B cell (primary cell): Measurements from ENCODE around the gene FSD1. TPM values are rescaled to one million over a fixed set of nuclear protein-coding genes. Genes with fewer than 3 reads are reported as not detected.

Experiments
- ATAC-seq: fragments of 200-7000 bp; cut with Tn5 transposase; one replicate; pipeline ENCODE4 v1.10.0; 2021; ENCODE audit warnings: low read depth, mild to moderate bottlenecking, moderate number of reproducible peaks, moderate library complexity
- CTCF ChIA-PET: fragments of 350-600 bp; sonication (Branson Sonifier 250); formaldehyde crosslinking; loops from one replicate; lab custom pipeline; 2021; ENCODE audit warnings: antibody characterized with exemption, inconsistent platforms; lab: Charles Lee
- POLR2A ChIA-PET: fragments of 350-600 bp; sonication (Branson Sonifier 250); formaldehyde crosslinking; loops from one replicate; lab custom pipeline; 2021; ENCODE audit warnings: antibody characterized with exemption; lab: Charles Lee
- DNase-seq: peaks from one replicate; pipeline ENCODE4 v3.0.0; 2013
- H2AFZ ChIP-seq: 2 replicates; pipeline ENCODE4 v1.6.1; 2012; ENCODE audit warnings: mild to moderate bottlenecking, low read depth, low read length; ENCODE audit not compliant: insufficient read depth, poor library complexity, severe bottlenecking
- H3K27ac ChIP-seq, 2 donors: 1 replicate in 1 of 2; 2 replicates in 1 of 2; pipeline ENCODE4 v1.5.1; 2012 to 2013; ENCODE audit warnings: low read length in 2 of 2, mild to moderate bottlenecking in 2 of 2, moderate library complexity in 1 of 2
- H3K27me3 ChIP-seq, 4 experiments: fragments of 200-600 bp in 1 of 4; sonication (generic) in 1 of 4; replicated peaks in 1 of 4; 1 replicate in 2 of 4; 2 replicates in 2 of 4; pipeline versions ENCODE4 v1.6.1 to v1.7.0; 2013 to 2016; ENCODE audit warnings: low read length in 3 of 4, mild to moderate bottlenecking in 2 of 4, mixed read lengths in 1 of 4, moderate library complexity in 1 of 4; ENCODE audit not compliant: insufficient read depth in 4 of 4, control insufficient read depth in 3 of 4; ENCODE audit errors: control extremely low read depth in 1 of 4
- H3K36me3 ChIP-seq, 2 experiments: replicated peaks in 1 of 2; 1 replicate in 1 of 2; 2 replicates in 1 of 2; pipeline versions ENCODE4 v1.6.1 to v1.7.1; 2013; ENCODE audit warnings: low read length in 1 of 2; ENCODE audit not compliant: insufficient read depth in 2 of 2, control insufficient read depth in 1 of 2; ENCODE audit errors: control extremely low read depth in 1 of 2, extremely low read depth in 1 of 2
- H3K4me1 ChIP-seq, 2 donors: fragments of 200-600 bp in 1 of 2; sonication (generic) in 1 of 2; 1 replicate in 1 of 2; 2 replicates in 1 of 2; pipeline versions ENCODE4 v1.5.1 to v1.6.1; 2013 to 2017; ENCODE audit warnings: low read length in 2 of 2; ENCODE audit not compliant: control insufficient read depth in 2 of 2, insufficient read depth in 2 of 2
- H3K4me2 ChIP-seq: replicated peaks from 2 replicates; pipeline ENCODE3; 2012; ENCODE audit warnings: mild to moderate bottlenecking, low read depth, low read length; ENCODE audit not compliant: poor library complexity, severe bottlenecking
- H3K4me3 ChIP-seq, 5 experiments: fragments of 200-600 bp in 1 of 5; sonication (generic) in 1 of 5; 1 replicate in 3 of 5; 2 replicates in 2 of 5; pipeline versions ENCODE4 v1.5.1 to v1.7.0; 2011 to 2016; ENCODE audit warnings: low read length in 4 of 5, mild to moderate bottlenecking in 4 of 5, low read depth in 2 of 5, control low read depth in 1 of 5, moderate library complexity in 1 of 5; ENCODE audit not compliant: insufficient read depth in 1 of 5; ENCODE audit errors: control extremely low read depth in 1 of 5, extremely low read depth in 1 of 5
- H3K79me2 ChIP-seq: fragments of 200-600 bp; sonication (generic); one replicate; pipeline ENCODE4 v1.6.0; 2016; ENCODE audit warnings: low read length; ENCODE audit not compliant: control insufficient read depth, insufficient read depth
- H3K9ac ChIP-seq: fragments of 200-600 bp; sonication (generic); 2 replicates; pipeline ENCODE4 v1.6.1; 2017; ENCODE audit warnings: mild to moderate bottlenecking, low read length, moderate library complexity
- H3K9me3 ChIP-seq, 3 donors: one replicate each; pipeline versions ENCODE4 v1.6.1 to v1.7.1; 2013; ENCODE audit warnings: low read length in 2 of 3; ENCODE audit not compliant: control insufficient read depth in 2 of 3, insufficient read depth in 1 of 3; ENCODE audit errors: control extremely low read depth in 1 of 3
- H4K20me1 ChIP-seq: 2 replicates; pipeline ENCODE4 v1.6.0; 2012; ENCODE audit warnings: mild to moderate bottlenecking, low read length; ENCODE audit not compliant: insufficient read depth, control insufficient read depth, poor library complexity, severe bottlenecking
- H3K27ac Mint-ChIP-seq: one replicate; pipeline ENCODE4 v1.8.0; 2021; ENCODE audit warnings: mixed read lengths
- H3K27me3 Mint-ChIP-seq: one replicate; pipeline ENCODE4 v1.8.0; 2021; ENCODE audit warnings: mixed read lengths
- H3K4me1 Mint-ChIP-seq: one replicate; pipeline ENCODE4 v1.8.0; 2021; ENCODE audit warnings: mixed read lengths
- H3K4me3 Mint-ChIP-seq: one replicate; pipeline ENCODE4 v1.8.0; 2021; ENCODE audit warnings: mixed read lengths
- H3K9me3 Mint-ChIP-seq: one replicate; pipeline ENCODE4 v1.8.0; 2022; ENCODE audit warnings: mixed read lengths; ENCODE audit not compliant: insufficient read depth
- CTCF ChIP-seq: fragments of 200-600 bp; IDR thresholded peaks from one replicate; pipeline ENCODE4 v1.8.0; 2022; ENCODE audit warnings: antibody characterized with exemption, mild to moderate bottlenecking
- EZH2 ChIP-seq: IDR thresholded peaks from 2 replicates; pipeline ENCODE4 v1.6.1; 2012; ENCODE audit warnings: borderline replicate concordance, low read depth, mild to moderate bottlenecking, moderate library complexity, low read length; ENCODE audit not compliant: insufficient read depth, poor library complexity, severe bottlenecking
- WGBS: methylation state at CpG from one replicate; pipeline ENCODE4 v1.1.5; 2013; ENCODE audit warnings: missing lambda C conversion rate; ENCODE audit not compliant: insufficient coverage; 5-methylcytosine and 5-hydroxymethylcytosine counted together
- intact Hi-C: fragments of 100-400 bp; cut with micrococcal nuclease; formaldehyde crosslinking; loops from one replicate; pipeline ENCODE4 v1.10.0; 2022
- polyA plus RNA-seq: library from polyadenylated mRNA; depleted of rRNA; stranded (reverse); fragments of >200 nt; gene quantifications from 2 replicates; pipeline ENCODE4 v1.2.3, GENCODE V29; 2012
- total RNA-seq, 2 donors: library from RNA; stranded (reverse); fragments of 120-200 nt in 1 of 2; gene quantifications; 1 replicate in 1 of 2; 2 replicates in 1 of 2; pipeline versions ENCODE4 v1.2.3 to v1.2.4, GENCODE V29; 2013 to 2022

Gene FSD1
- total and polyA plus RNA-seq, 2 donors (not counting 1 experiment from before 2014, with no cell fraction given): 2.7 to 2.8 TPM

GRCh38 chr19:4323692-4324091 is 19.3 kb downstream of the FSD1 start:
- no peaks in the 10 kb centered on the region for H3K36me3 ChIP-seq
- H3K4me1 ChIP-seq: peaks cover 17 to 23% of the 10 kb centered on the region in 2 donors
- DNase-seq: no peak
- no peak overlapping the region for H3K4me2 ChIP-seq
- no peak overlapping the region for H3K4me3 ChIP-seq
- H2AFZ ChIP-seq: no peak overlapping the region
- POLR2A ChIA-PET: no interaction called here
- no peak overlapping the region for H3K27ac ChIP-seq
- no peaks in the 10 kb centered on the region for H4K20me1 ChIP-seq
- WGBS: 92% methylated on average over 4 of the region's 9 CpGs
- no peaks in the 10 kb centered on the region for H3K27me3 Mint-ChIP-seq
- peaks cover 0 to 53% (median 1%) of the 10 kb centered on the region in 3 donors for H3K9me3 ChIP-seq
- H3K27ac Mint-ChIP-seq: no peak overlapping the region
- TF ChIP-seq CTCF (no peak), EZH2 (no peak)
- peaks cover 0 to 11% (median 0%) of the 10 kb centered on the region in 4 experiments for H3K27me3 ChIP-seq
- no peak overlapping the region for H3K9ac ChIP-seq
- no peak for ATAC-seq
- H3K9me3 Mint-ChIP-seq: peaks cover 4% of the 10 kb centered on the region
- no peaks in the 10 kb centered on the region for H3K79me2 ChIP-seq
- H3K4me3 Mint-ChIP-seq: no peak overlapping the region
- CTCF ChIA-PET: interaction anchor here (1.2 to 1.7 kb wide), 2 partner anchors 19 to 30 kb away, joined by 3 to 5 read pairs; no protein-coding TSS in a partner anchor
- H3K4me1 Mint-ChIP-seq: peaks cover 23% of the 10 kb centered on the region
- intact Hi-C loops: no loop called here

- peaks cover 18 to 28% of the 10 kb centered on the region in 2 donors for H3K4me1 ChIP-seq
- H4K20me1 ChIP-seq: no peaks in the 10 kb centered on the region
- DNase-seq (no peak), ATAC-seq (no peak)
- H3K79me2 ChIP-seq: no peaks in the 10 kb centered on the region
- TF ChIP-seq CTCF (no peak), EZH2 (no peak)
- Mint-ChIP-seq H3K27ac (no peak overlapping the region), H3K27me3 (no peaks in the 10 kb centered on the region), H3K4me1 (peaks cover 26% of the 10 kb centered on the region), H3K4me3 (no peak overlapping the region), H3K9me3 (peaks cover 3% of the 10 kb centered on the region)
- no peak overlapping the region for H2AFZ ChIP-seq
- ChIA-PET POLR2A (no interaction called here), CTCF (interaction anchor here (1.2 kb wide), 1 partner anchor 29 kb away, joined by 3 read pairs; no protein-coding TSS in a partner anchor)
- no peak overlapping the region for H3K4me3 ChIP-seq
- H3K9ac ChIP-seq: no peak overlapping the region
- no peak overlapping the region for H3K27ac ChIP-seq
- intact Hi-C loops: no loop called here
- 98% methylated on average over 8 of the region's 12 CpGs for WGBS
- no peak overlapping the region for H3K4me2 ChIP-seq
- peaks cover 0 to 11% (median 0%) of the 10 kb centered on the region in 4 experiments for H3K27me3 ChIP-seq
- peaks cover 0 to 52% (median under 1%) of the 10 kb centered on the region in 3 donors for H3K9me3 ChIP-seq
- no peaks in the 10 kb centered on the region for H3K36me3 ChIP-seq
Observed at GRCh38 chr19:4324228-4324627, 19.8 kb downstream of the FSD1 start.
